HG03460 (cell line): ENCODE results near the gene CAMKV.
"Not testable (repeated sequence)": the region's sequence is repeated elsewhere in the genome, so short reads cannot be mapped to it uniquely, and the experiment has no call there.

Experiments used
- ATAC-seq: cut with Tn5 transposase; IDR thresholded peaks from one replicate; pipeline ENCODE4 v1.9.1; 2021; ENCODE audit not compliant: unreplicated experiment

CAMKV gene

GRCh38 chr3:49855662-49856061 is 14.0 kb downstream of the CAMKV start:
- no peak for ATAC-seq

GRCh38 chr3:49845694-49846093 is 24.0 kb downstream of the CAMKV start:
- no peak for ATAC-seq

GRCh38 chr3:49844464-49845183 is 25.1 kb downstream of the CAMKV start:
- no peak for ATAC-seq

GRCh38 chr3:49842843-49843517 is 26.7 kb downstream of the CAMKV start:
- ATAC-seq: no peak

- ATAC-seq: no peak
These were observed 27.9 kb downstream of the CAMKV start for GRCh38 chr3:49841806-49842205.

GRCh38 chr3:49841126-49841696 is 28.5 kb downstream of the CAMKV start:
- ATAC-seq: no peak

GRCh38 chr3:49840388-49840787 is 29.3 kb downstream of the CAMKV start:
- ATAC-seq: no peak

- ATAC-seq: no peak
These were observed 30.4 kb downstream of the CAMKV start for GRCh38 chr3:49839193-49839809.

- ATAC-seq: no peak
These were observed 38.4 kb downstream of the CAMKV start for GRCh38 chr3:49831341-49831740.

- ATAC-seq: no peak
These were observed 43.7 kb downstream of the CAMKV start for GRCh38 chr3:49826016-49826415.

- ATAC-seq: not testable (repeated sequence)
These were observed 46.6 kb downstream of the CAMKV start for GRCh38 chr3:49823131-49823530.

GRCh38 chr3:49813497-49814174 is 56.1 kb downstream of the CAMKV start, which contains the start of gene UBA7:
Gene UBA7 (minus strand): TSS chr3:49813953. CDS start chr3:49813787, 166 bp downstream.
- ATAC-seq: no peak

GRCh38 chr3:49812916-49813496 is 56.7 kb downstream of the CAMKV start:
- no peak for ATAC-seq
